Measurements from ENCODE around the gene ATOSB. TPM values are rescaled to one million over a fixed set of nuclear protein-coding genes. Genes with fewer than 3 reads are reported as not detected.
"Not testable (repeated sequence)": the region's sequence is repeated elsewhere in the genome, so short reads cannot be mapped to it uniquely, and the experiment has no call there.

Gene ATOSB
- total RNA-seq: 6.3 TPM

- peak; percentile 71 for ATAC-seq
- peak; percentile 99 for DNase-seq (ENCODE audit: low spot score)
Measured at GRCh38 chr9:35115680-35116538, at the start of gene ATOSB. Gene ATOSB, minus strand, starts transcription at chr9:35115862. Its CDS starts 7,588 bp downstream, at chr9:35108274.

- ATAC-seq: no peak
- DNase-seq (ENCODE audit: low spot score): no peak
Measured at GRCh38 chr9:35164711-35165110, 49.0 kb upstream of the ATOSB start.

- ATAC-seq (peak; percentile 22), DNase-seq (ENCODE audit: low spot score) (no peak)
Measured at GRCh38 chr9:35163413-35163812, 47.8 kb upstream of the ATOSB start.

- DNase-seq (ENCODE audit: low spot score): no peak
- ATAC-seq: no peak
Measured at GRCh38 chr9:35162605-35163315, 47.1 kb upstream of the ATOSB start.

GRCh38 chr9:35161713-35162604 lies 46.3 kb upstream of the ATOSB start, which contains the start of gene UNC13B:
Gene UNC13B, plus strand, starts transcription at chr9:35162009. Its CDS starts 275 bp downstream, at chr9:35162284.
- DNase-seq (ENCODE audit: low spot score) (peak; percentile 98), ATAC-seq (peak; percentile 96)

- ATAC-seq (no peak), DNase-seq (ENCODE audit: low spot score) (no peak)
Measured at GRCh38 chr9:35158501-35159280, 43.0 kb upstream of the ATOSB start.

GRCh38 chr9:35157836-35158235 lies 42.2 kb upstream of the ATOSB start:
- not testable (repeated sequence) for ATAC-seq; DNase-seq (ENCODE audit: low spot score)

GRCh38 chr9:35156781-35157180 lies 41.1 kb upstream of the ATOSB start:
- DNase-seq (ENCODE audit: low spot score) (no peak), ATAC-seq (no peak)

GRCh38 chr9:35152926-35153325 lies 37.3 kb upstream of the ATOSB start:
- ATAC-seq: no peak

GRCh38 chr9:35147941-35148563 lies 32.4 kb upstream of the ATOSB start:
- not testable (repeated sequence) for ATAC-seq; DNase-seq (ENCODE audit: low spot score)

More at GRCh38 chr9:35152926-35153325, 37.3 kb upstream of the ATOSB start:
- no peak for DNase-seq (ENCODE audit: low spot score)

- DNase-seq (ENCODE audit: low spot score) (no peak), ATAC-seq (no peak)
Measured at GRCh38 chr9:35142037-35142436, 26.4 kb upstream of the ATOSB start.

- DNase-seq (ENCODE audit: low spot score) (no peak), ATAC-seq (no peak)
Measured at GRCh38 chr9:35140093-35140492, 24.4 kb upstream of the ATOSB start.

- DNase-seq (ENCODE audit: low spot score) (no peak), ATAC-seq (no peak)
Measured at GRCh38 chr9:35136866-35137265, 21.2 kb upstream of the ATOSB start.

- no peak for ATAC-seq
- no peak for DNase-seq (ENCODE audit: low spot score)
Measured at GRCh38 chr9:35135988-35136387, 20.3 kb upstream of the ATOSB start.

GRCh38 chr9:35134920-35135319 lies 19.3 kb upstream of the ATOSB start:
- ATAC-seq: no peak
- DNase-seq (ENCODE audit: low spot score): no peak

- ATAC-seq (peak; percentile 77), DNase-seq (ENCODE audit: low spot score) (peak; percentile 91)
Measured at GRCh38 chr9:35116898-35117551, 1.4 kb upstream of the ATOSB start.

GRCh38 chr9:35116539-35116897 lies 856 bp upstream of the ATOSB start:
- ATAC-seq (no peak), DNase-seq (ENCODE audit: low spot score) (no peak)

- no peak for ATAC-seq
- DNase-seq (ENCODE audit: low spot score): peak; percentile 65
Measured at GRCh38 chr9:35114840-35115628, 628 bp downstream of the ATOSB start.
